Measurements from ENCODE around the gene NCOA1.
"Not testable (repeated sequence)": the region's sequence is repeated elsewhere in the genome, so short reads cannot be mapped to it uniquely, and the experiment has no call there.

NCOA1 gene

GRCh38 chr2:24676493-24676892, 185.4 kb downstream of the NCOA1 start:
- DNase-seq (ENCODE audit: extremely low read depth in 1 of 2, low read depth in 1 of 2) = no peak

GRCh38 chr2:24678066-24678465, 187.0 kb downstream of the NCOA1 start:
- not testable (repeated sequence) for DNase-seq (ENCODE audit: extremely low read depth in 1 of 2, low read depth in 1 of 2)

- no peak for DNase-seq (ENCODE audit: extremely low read depth in 1 of 2, low read depth in 1 of 2)
These were observed 189.1 kb downstream of the NCOA1 start for GRCh38 chr2:24680196-24680595.

GRCh38 chr2:24682304-24682703, 191.2 kb downstream of the NCOA1 start:
- no peak for DNase-seq (ENCODE audit: extremely low read depth in 1 of 2, low read depth in 1 of 2)

GRCh38 chr2:24683408-24683807, 192.4 kb downstream of the NCOA1 start:
- DNase-seq (ENCODE audit: extremely low read depth in 1 of 2, low read depth in 1 of 2) = no peak

GRCh38 chr2:24690524-24690923, 199.5 kb downstream of the NCOA1 start:
- no peak for DNase-seq (ENCODE audit: extremely low read depth in 1 of 2, low read depth in 1 of 2)

- DNase-seq (ENCODE audit: extremely low read depth in 1 of 2, low read depth in 1 of 2) = no peak
These were observed 200.8 kb downstream of the NCOA1 start for GRCh38 chr2:24691806-24692205.

GRCh38 chr2:24697792-24698191, 206.7 kb downstream of the NCOA1 start:
- no peak for DNase-seq (ENCODE audit: extremely low read depth in 1 of 2, low read depth in 1 of 2)

- DNase-seq (ENCODE audit: extremely low read depth in 1 of 2, low read depth in 1 of 2) = no peak
These were observed 211.7 kb downstream of the NCOA1 start for GRCh38 chr2:24702800-24703199.

- DNase-seq (ENCODE audit: extremely low read depth in 1 of 2, low read depth in 1 of 2) = no peak
These were observed 213.6 kb downstream of the NCOA1 start for GRCh38 chr2:24704692-24705091.

GRCh38 chr2:24707143-24707542, 216.1 kb downstream of the NCOA1 start:
- DNase-seq (ENCODE audit: extremely low read depth in 1 of 2, low read depth in 1 of 2) = no peak

- DNase-seq (ENCODE audit: extremely low read depth in 1 of 2, low read depth in 1 of 2) = no peak
These were observed 217.6 kb downstream of the NCOA1 start for GRCh38 chr2:24708537-24709152.

GRCh38 chr2:24710806-24711205, 219.8 kb downstream of the NCOA1 start:
- DNase-seq (ENCODE audit: extremely low read depth in 1 of 2, low read depth in 1 of 2) = no peak

- no peak for DNase-seq (ENCODE audit: extremely low read depth in 1 of 2, low read depth in 1 of 2)
These were observed 220.8 kb downstream of the NCOA1 start for GRCh38 chr2:24711865-24712264.

GRCh38 chr2:24712296-24712695, 221.2 kb downstream of the NCOA1 start:
- DNase-seq (ENCODE audit: extremely low read depth in 1 of 2, low read depth in 1 of 2) = no peak

- DNase-seq (ENCODE audit: extremely low read depth in 1 of 2, low read depth in 1 of 2) = no peak
These were observed 226.4 kb downstream of the NCOA1 start for GRCh38 chr2:24717263-24717951.

- DNase-seq (ENCODE audit: extremely low read depth in 1 of 2, low read depth in 1 of 2) = no peak
These were observed 229.3 kb downstream of the NCOA1 start for GRCh38 chr2:24720310-24720709.

- DNase-seq (ENCODE audit: extremely low read depth in 1 of 2, low read depth in 1 of 2) = no peak
These were observed 230.4 kb downstream of the NCOA1 start for GRCh38 chr2:24721470-24721869.

- no peak for DNase-seq (ENCODE audit: extremely low read depth in 1 of 2, low read depth in 1 of 2)
These were observed 231.2 kb downstream of the NCOA1 start for GRCh38 chr2:24722141-24722790.

- DNase-seq (ENCODE audit: extremely low read depth in 1 of 2, low read depth in 1 of 2) = no peak
These were observed 232.1 kb downstream of the NCOA1 start for GRCh38 chr2:24723191-24723590.

GRCh38 chr2:24723665-24724064, 232.6 kb downstream of the NCOA1 start:
- no peak for DNase-seq (ENCODE audit: extremely low read depth in 1 of 2, low read depth in 1 of 2)

- no peak for DNase-seq (ENCODE audit: extremely low read depth in 1 of 2, low read depth in 1 of 2)
These were observed 233.2 kb downstream of the NCOA1 start for GRCh38 chr2:24724111-24724775.
